Neural progenitor cell (in vitro differentiated cells): ENCODE measurements around the gene PRKAB2. TPM values are rescaled to one million over a fixed set of nuclear protein-coding genes. Genes with fewer than 3 reads are reported as not detected.
"Not testable (repeated sequence)": the region's sequence is repeated elsewhere in the genome, so short reads cannot be mapped to it uniquely, and the experiment has no call there.

Experiments
- DNase-seq: peaks from one replicate; pipeline ENCODE4 v3.0.0-alpha.2; 2016; ENCODE audit warnings: low spot score
- H2AFZ ChIP-seq: fragments of 200-600 bp; sonication (generic); replicated peaks from 2 replicates; pipeline ENCODE4 v1.6.1; 2016; ENCODE audit warnings: antibody characterized with exemption
- H3F3A ChIP-seq: fragments of 200-600 bp; sonication (generic); 2 replicates; pipeline ENCODE4 v1.6.1; 2016; ENCODE audit warnings: antibody characterized with exemption, low read depth
- H3K27ac ChIP-seq: fragments of 200-600 bp; sonication (generic); 2 replicates; pipeline ENCODE4 v1.5.1; 2016; ENCODE audit warnings: mild to moderate bottlenecking
- H3K27me3 ChIP-seq: fragments of 200-600 bp; sonication (generic); 2 replicates; pipeline ENCODE4 v1.6.1; 2016; ENCODE audit warnings: mild to moderate bottlenecking, moderate library complexity
- H3K36me3 ChIP-seq: fragments of 200-600 bp; sonication (generic); 2 replicates; pipeline ENCODE4 v1.5.1; 2016
- H3K4me1 ChIP-seq: fragments of 200-600 bp; sonication (generic); 2 replicates; pipeline ENCODE4 v1.6.1; 2016; ENCODE audit warnings: mixed run types
- H3K4me2 ChIP-seq: fragments of 200-600 bp; sonication (generic); 2 replicates; pipeline ENCODE4 v1.6.1; 2016
- H3K4me3 ChIP-seq: fragments of 200-600 bp; sonication (generic); 2 replicates; pipeline ENCODE4 v1.5.1; 2016
- H3K79me2 ChIP-seq: fragments of 200-600 bp; sonication (generic); 2 replicates; pipeline ENCODE4 v1.6.1; 2016; ENCODE audit warnings: low read depth
- H3K9ac ChIP-seq: fragments of 200-600 bp; sonication (generic); 2 replicates; pipeline ENCODE4 v1.6.1; 2016
- H3K9me3 ChIP-seq: fragments of 200-600 bp; sonication (generic); 2 replicates; pipeline ENCODE4 v1.5.1; 2016; ENCODE audit warnings: low read depth
- H4K20me1 ChIP-seq: fragments of 200-600 bp; sonication (generic); 2 replicates; pipeline ENCODE4 v1.6.1; 2016; ENCODE audit warnings: low read depth
- H3K27ac Mint-ChIP-seq: 3 replicates; pipeline ENCODE4 v1.8.0; 2021; ENCODE audit warnings: mixed read lengths
- H3K27me3 Mint-ChIP-seq: 2 replicates; pipeline ENCODE4 v1.8.0; 2022; ENCODE audit warnings: low read depth, mild to moderate bottlenecking, inconsistent platforms, moderate library complexity, mixed read lengths; ENCODE audit not compliant: insufficient read depth
- H3K36me3 Mint-ChIP-seq: 3 replicates; pipeline ENCODE4 v1.8.0; 2021; ENCODE audit warnings: mixed read lengths
- H3K4me1 Mint-ChIP-seq: 3 replicates; pipeline ENCODE4 v1.8.0; 2021; ENCODE audit warnings: mixed read lengths
- H3K4me3 Mint-ChIP-seq: 3 replicates; pipeline ENCODE4 v1.8.0; 2021; ENCODE audit warnings: mild to moderate bottlenecking, moderate library complexity, mixed read lengths
- H3K9me3 Mint-ChIP-seq: 3 replicates; pipeline ENCODE4 v1.8.0; 2020; ENCODE audit warnings: mixed read lengths
- CTCF ChIP-seq: fragments of 200-600 bp; sonication (generic); IDR thresholded peaks from 2 replicates; pipeline ENCODE4 v1.5.1; 2017; ENCODE audit warnings: antibody characterized with exemption, mild to moderate bottlenecking
- EZH2 ChIP-seq: fragments of 200-600 bp; sonication (generic); IDR thresholded peaks from 2 replicates; pipeline ENCODE4 v1.6.1; 2017; ENCODE audit warnings: antibody characterized with exemption, mild to moderate bottlenecking, moderate library complexity
- EZH2phosphoT487 ChIP-seq: fragments of 200-600 bp; sonication (generic); IDR thresholded peaks from 2 replicates; pipeline ENCODE4 v1.6.1; 2017; ENCODE audit warnings: antibody characterized with exemption
- total RNA-seq: library from RNA; depleted of rRNA; stranded (reverse); fragments of >200 nt; gene quantifications from 2 replicates; pipeline ENCODE4 v1.2.3, GENCODE V29; 2015; ENCODE audit warnings: low replicate concordance

The PRKAB2 gene
- total RNA-seq, 1 donor from 2014 or later: 42.8 TPM

- H3K36me3 ChIP-seq: no peaks in the 10 kb centered on the region
- no peaks in the 10 kb centered on the region for H3K36me3 Mint-ChIP-seq
- no peaks in the 10 kb centered on the region for H3K4me1 Mint-ChIP-seq
- no peak overlapping the region for H3K4me3 Mint-ChIP-seq
- no peak for DNase-seq
- H3K27me3 Mint-ChIP-seq: peaks cover 9% of the 10 kb centered on the region
- H3K27ac Mint-ChIP-seq: no peak overlapping the region
- H4K20me1 ChIP-seq: no peaks in the 10 kb centered on the region
- H3K9ac ChIP-seq: no peak overlapping the region
- no peaks in the 10 kb centered on the region for H3K27me3 ChIP-seq
- TF ChIP-seq CTCF (no peak), EZH2 (no peak), EZH2phosphoT487 (no peak)
- no peak overlapping the region for H3K4me2 ChIP-seq
- H3K9me3 ChIP-seq: no peaks in the 10 kb centered on the region
- no peak overlapping the region for H3K4me3 ChIP-seq
- no peaks in the 10 kb centered on the region for H3K79me2 ChIP-seq
- no peaks in the 10 kb centered on the region for H3F3A ChIP-seq
- H3K27ac ChIP-seq: no peak overlapping the region
- no peaks in the 10 kb centered on the region for H3K9me3 Mint-ChIP-seq
- H2AFZ ChIP-seq: no peak overlapping the region
- H3K4me1 ChIP-seq: no peaks in the 10 kb centered on the region
Observed at GRCh38 chr1:147109762-147110161, 62.5 kb downstream of the PRKAB2 start.

- H4K20me1 ChIP-seq: no peaks in the 10 kb centered on the region
- Mint-ChIP-seq H3K9me3 (no peaks in the 10 kb centered on the region), H3K36me3 (no peaks in the 10 kb centered on the region), H3K27me3 (peaks cover 9% of the 10 kb centered on the region), H3K4me3 (no peak overlapping the region), H3K27ac (no peak overlapping the region), H3K4me1 (no peaks in the 10 kb centered on the region)
- no peaks in the 10 kb centered on the region for H3K4me1 ChIP-seq
- DNase-seq: no peak
- no peak overlapping the region for H2AFZ ChIP-seq
- no peak overlapping the region for H3K4me3 ChIP-seq
- no peak for TF ChIP-seq EZH2
- no peak for TF ChIP-seq CTCF
- no peak for TF ChIP-seq EZH2phosphoT487
- H3K9me3 ChIP-seq: no peaks in the 10 kb centered on the region
- no peaks in the 10 kb centered on the region for H3K27me3 ChIP-seq
- H3K36me3 ChIP-seq: no peaks in the 10 kb centered on the region
- no peak overlapping the region for H3K9ac ChIP-seq
- H3K79me2 ChIP-seq: no peaks in the 10 kb centered on the region
- H3K4me2 ChIP-seq: no peak overlapping the region
- no peaks in the 10 kb centered on the region for H3F3A ChIP-seq
- H3K27ac ChIP-seq: no peak overlapping the region
Observed at GRCh38 chr1:147109041-147109440, 63.2 kb downstream of the PRKAB2 start.

GRCh38 chr1:147106407-147106881 is 65.8 kb downstream of the PRKAB2 start:
- not testable (repeated sequence) for H3K4me1 Mint-ChIP-seq, H3K4me2 ChIP-seq, DNase-seq, H3K9me3 Mint-ChIP-seq, H2AFZ ChIP-seq, H3K4me3 Mint-ChIP-seq, H3K4me3 ChIP-seq, H3K9me3 ChIP-seq, H3F3A ChIP-seq, H3K4me1 ChIP-seq, H3K27ac ChIP-seq, H3K9ac ChIP-seq, H3K36me3 Mint-ChIP-seq, H3K79me2 ChIP-seq, H4K20me1 ChIP-seq, H3K27me3 ChIP-seq, H3K27me3 Mint-ChIP-seq, H3K27ac Mint-ChIP-seq, H3K36me3 ChIP-seq

GRCh38 chr1:147105909-147106308 is 66.4 kb downstream of the PRKAB2 start:
- Histone ChIP-seq H3K27me3 (no peaks in the 10 kb centered on the region), H3F3A (no peaks in the 10 kb centered on the region), H3K4me2 (no peak overlapping the region), H3K9ac (no peak overlapping the region), H3K79me2 (no peaks in the 10 kb centered on the region), H2AFZ (no peak overlapping the region), H3K9me3 (no peaks in the 10 kb centered on the region), H3K4me3 (no peak overlapping the region), H3K27ac (no peak overlapping the region), H4K20me1 (no peaks in the 10 kb centered on the region), H3K36me3 (no peaks in the 10 kb centered on the region), H3K4me1 (no peaks in the 10 kb centered on the region)
- Mint-ChIP-seq H3K4me1 (no peaks in the 10 kb centered on the region), H3K27me3 (peaks cover 9% of the 10 kb centered on the region), H3K36me3 (no peaks in the 10 kb centered on the region), H3K9me3 (no peaks in the 10 kb centered on the region), H3K4me3 (no peak overlapping the region), H3K27ac (no peak overlapping the region)
- TF ChIP-seq EZH2phosphoT487: no peak
- no peak for TF ChIP-seq EZH2
- no peak for TF ChIP-seq CTCF
- DNase-seq: no peak

Other genes starting within 250 kb of the PRKAB2 start
- 7.4 and 9.1 TPM in 2 replicates for gene NBPF12, start 234.1 kb downstream of the PRKAB2 start, total RNA-seq
- gene FMO5, start 52.9 kb upstream of the PRKAB2 start, total RNA-seq: 0.28 and 0.82 TPM in 2 replicates
- gene CHD1L, start 70.2 kb upstream of the PRKAB2 start, total RNA-seq: 88.5 and 118 TPM in 2 replicates